Activated naive CD4-positive, alpha-beta T cell treated with Interleukin-2 at 50 U/mL for 16 hours (primary cell): Measurements from ENCODE around the gene RAD51B.

ENCODE experiments used
- DNase-seq: peaks from one replicate; pipeline ENCODE4 v3.0.0-alpha.2; 2020

Gene RAD51B

GRCh38 chr14:68401317-68401716 lies 581.7 kb downstream of the RAD51B start:
- DNase-seq = no peak

GRCh38 chr14:68401855-68402254 lies 582.3 kb downstream of the RAD51B start:
- DNase-seq = no peak

- no peak for DNase-seq
These were observed 583.0 kb downstream of the RAD51B start for GRCh38 chr14:68402525-68403101.

GRCh38 chr14:68403191-68404145 lies 583.9 kb downstream of the RAD51B start:
- no peak for DNase-seq

GRCh38 chr14:68404146-68404527 lies 584.6 kb downstream of the RAD51B start:
- DNase-seq = no peak

- DNase-seq = peak; percentile 7
These were observed 585.1 kb downstream of the RAD51B start for GRCh38 chr14:68404652-68405183.

GRCh38 chr14:68405961-68406360 lies 586.4 kb downstream of the RAD51B start:
- DNase-seq = peak; percentile 11

GRCh38 chr14:68407285-68407684 lies 587.7 kb downstream of the RAD51B start:
- no peak for DNase-seq

GRCh38 chr14:68407825-68408224 lies 588.2 kb downstream of the RAD51B start:
- no peak for DNase-seq

- DNase-seq = no peak
These were observed 589.1 kb downstream of the RAD51B start for GRCh38 chr14:68408680-68409079.

- DNase-seq = no peak
These were observed 589.8 kb downstream of the RAD51B start for GRCh38 chr14:68409387-68409786.

GRCh38 chr14:68412505-68413465 lies 593.2 kb downstream of the RAD51B start:
- no peak for DNase-seq

- no peak for DNase-seq
These were observed 593.9 kb downstream of the RAD51B start for GRCh38 chr14:68413509-68413908.

- DNase-seq = no peak
These were observed 594.5 kb downstream of the RAD51B start for GRCh38 chr14:68414121-68414520.

GRCh38 chr14:68416171-68416570 lies 596.6 kb downstream of the RAD51B start:
- DNase-seq = no peak

- DNase-seq = no peak
These were observed 597.6 kb downstream of the RAD51B start for GRCh38 chr14:68417009-68417650.

- DNase-seq = no peak
These were observed 598.9 kb downstream of the RAD51B start for GRCh38 chr14:68418174-68419118.

- no peak for DNase-seq
These were observed 600.8 kb downstream of the RAD51B start for GRCh38 chr14:68420350-68420749.

- no peak for DNase-seq
These were observed 601.5 kb downstream of the RAD51B start for GRCh38 chr14:68421116-68421515.

- no peak for DNase-seq
These were observed 604.1 kb downstream of the RAD51B start for GRCh38 chr14:68423686-68424085.
